CD4-positive, alpha-beta T cell (primary cell): Measurements from ENCODE around the gene TMEM131. TPM values are rescaled to one million over a fixed set of nuclear protein-coding genes. Genes with fewer than 3 reads are reported as not detected.

Experiments used
- ATAC-seq: fragments of 200-7000 bp; cut with Tn5 transposase; one replicate; pipeline ENCODE4 v1.10.0; 2022; ENCODE audit warnings: mild to moderate bottlenecking; ENCODE audit not compliant: poor library complexity
- CTCF ChIA-PET: fragments of 350-600 bp; sonication (Branson Sonifier 250); formaldehyde crosslinking; loops from one replicate; lab custom pipeline; 2021; ENCODE audit warnings: antibody characterized with exemption, inconsistent platforms; lab: Charles Lee
- POLR2A ChIA-PET: fragments of 350-600 bp; sonication (Branson Sonifier 250); formaldehyde crosslinking; loops from one replicate; lab custom pipeline; 2021; ENCODE audit warnings: antibody characterized with exemption, inconsistent platforms; lab: Charles Lee
- DNase-seq, 14 experiments: peaks; one replicate each; pipeline ENCODE4 v3.0.0-alpha.2; 2013 to 2020; ENCODE audit warnings: mixed read lengths in 2 of 14
- H3K27ac ChIP-seq, 2 donors: one replicate each; pipeline versions ENCODE4 v1.5.1 to v1.7.0; 2013; ENCODE audit warnings: low read length in 2 of 2, low read depth in 1 of 2, mild to moderate bottlenecking in 1 of 2
- H3K27me3 ChIP-seq, 2 experiments: 1 replicate in 1 of 2; 2 replicates in 1 of 2; pipeline versions ENCODE4 v1.6.1 to v1.7.0; 2013; ENCODE audit warnings: low read length in 2 of 2, control low read depth in 1 of 2, mild to moderate bottlenecking in 1 of 2, moderate library complexity in 1 of 2; ENCODE audit not compliant: insufficient read depth in 2 of 2, control insufficient read depth in 1 of 2
- H3K36me3 ChIP-seq: one replicate; pipeline ENCODE4 v1.6.1; 2013; ENCODE audit warnings: low read length, control low read depth; ENCODE audit not compliant: insufficient read depth
- H3K4me1 ChIP-seq: one replicate; pipeline ENCODE4 v1.6.1; 2013; ENCODE audit warnings: low read length, control low read depth; ENCODE audit not compliant: insufficient read depth
- H3K4me3 ChIP-seq: one replicate; pipeline ENCODE4 v1.5.1; 2013; ENCODE audit warnings: mild to moderate bottlenecking, low read length, moderate library complexity
- H3K9me3 ChIP-seq, 2 experiments: 1 replicate in 1 of 2; 2 replicates in 1 of 2; pipeline versions ENCODE4 v1.6.1 to v1.7.0; 2013; ENCODE audit warnings: low read length in 2 of 2, mild to moderate bottlenecking in 2 of 2, control low read depth in 1 of 2, moderate library complexity in 1 of 2; ENCODE audit not compliant: control insufficient read depth in 1 of 2, insufficient read depth in 1 of 2
- H3K27ac Mint-ChIP-seq: one replicate; pipeline ENCODE4 v1.8.0; 2020; ENCODE audit warnings: mixed read lengths
- H3K27me3 Mint-ChIP-seq: one replicate; pipeline ENCODE4 v1.8.0; 2021; ENCODE audit warnings: mixed read lengths
- H3K36me3 Mint-ChIP-seq: one replicate; pipeline ENCODE4 v1.8.0; 2021; ENCODE audit warnings: low read depth, mixed read lengths
- H3K4me1 Mint-ChIP-seq: one replicate; pipeline ENCODE4 v1.8.0; 2021; ENCODE audit warnings: low read depth, mixed read lengths
- H3K4me3 Mint-ChIP-seq: one replicate; pipeline ENCODE4 v1.8.0; 2020; ENCODE audit warnings: mild to moderate bottlenecking, mixed read lengths
- H3K9me3 Mint-ChIP-seq: one replicate; pipeline ENCODE4 v1.8.0; 2020; ENCODE audit warnings: mixed read lengths
- CTCF ChIP-seq: fragments of 200-600 bp; IDR thresholded peaks from one replicate; pipeline ENCODE4 v1.8.0; 2022; ENCODE audit warnings: antibody characterized with exemption, mild to moderate bottlenecking
- intact Hi-C, 2 experiments: fragments of 100-400 bp; cut with DNase I in 1 of 2; cut with micrococcal nuclease in 1 of 2; formaldehyde crosslinking; loops; one replicate each; pipeline versions ENCODE4 v1.15.1 to v1.9.0; 2023 to 2025; cut with DNase I, micrococcal nuclease
- total RNA-seq, 174 experiments: library from RNA in 2 of 174; stranded (reverse) in 2 of 174; gene quantifications; one replicate each; pipeline ENCODE4 v1.2.3 and lab custom pipeline; 2021 to 2026

Gene TMEM131
- total RNA-seq, 2 experiments from 2014 or later: 29.2 to 33.6 TPM

- H3K36me3 ChIP-seq: peaks cover 57% of the 10 kb centered on the region
- Mint-ChIP-seq H3K27me3 (no peaks in the 10 kb centered on the region), H3K4me1 (no peaks in the 10 kb centered on the region), H3K36me3 (peaks cover 90% of the 10 kb centered on the region), H3K27ac (no peak overlapping the region), H3K4me3 (no peak overlapping the region), H3K9me3 (no peaks in the 10 kb centered on the region)
- no peak overlapping the region for H3K27ac ChIP-seq
- no peaks in the 10 kb centered on the region for H3K4me1 ChIP-seq
- no peak overlapping the region for H3K4me3 ChIP-seq
- no peak for TF ChIP-seq CTCF
- intact Hi-C loops: loop anchor here in 1 of 2 experiments (10.0 kb wide), 1 partner anchor 1264 kb away; no protein-coding TSS in a partner anchor
- no peaks in the 10 kb centered on the region for H3K27me3 ChIP-seq
- H3K9me3 ChIP-seq: no peaks in the 10 kb centered on the region
- ChIA-PET CTCF (interaction anchor here (0.8 kb wide), 1 partner anchor 584 kb away, joined by 3 read pairs; no protein-coding TSS in a partner anchor), POLR2A (no interaction called here)
- DNase-seq (no peak), ATAC-seq (no peak)
Measured at GRCh38 chr2:97801028-97801427, 194.7 kb downstream of the TMEM131 start.

GRCh38 chr2:97798416-97798815, 197.3 kb downstream of the TMEM131 start:
- Histone ChIP-seq H3K27me3 (no peaks in the 10 kb centered on the region), H3K27ac (no peak overlapping the region), H3K4me3 (no peak overlapping the region), H3K36me3 (peaks cover 52% of the 10 kb centered on the region), H3K4me1 (no peaks in the 10 kb centered on the region), H3K9me3 (no peaks in the 10 kb centered on the region)
- H3K4me1 Mint-ChIP-seq: no peaks in the 10 kb centered on the region
- CTCF ChIA-PET: interaction anchor here (1.1 kb wide), 1 partner anchor 9 kb away, joined by 3 read pairs; no protein-coding TSS in a partner anchor
- peaks cover 86% of the 10 kb centered on the region for H3K36me3 Mint-ChIP-seq
- intact Hi-C loops: no loop called here
- ATAC-seq: no peak
- no peaks in the 10 kb centered on the region for H3K9me3 Mint-ChIP-seq
- no peak overlapping the region for H3K4me3 Mint-ChIP-seq
- no peaks in the 10 kb centered on the region for H3K27me3 Mint-ChIP-seq
- POLR2A ChIA-PET: no interaction called here
- DNase-seq: no peak
- no peak for TF ChIP-seq CTCF
- no peak overlapping the region for H3K27ac Mint-ChIP-seq

GRCh38 chr2:97797355-97797754, 198.4 kb downstream of the TMEM131 start:
- no peak for DNase-seq
- Histone ChIP-seq H3K27me3 (no peaks in the 10 kb centered on the region), H3K27ac (no peak overlapping the region), H3K4me3 (no peak overlapping the region), H3K4me1 (no peaks in the 10 kb centered on the region), H3K36me3 (peaks cover 50% of the 10 kb centered on the region), H3K9me3 (no peaks in the 10 kb centered on the region)
- TF ChIP-seq CTCF: no peak
- no peaks in the 10 kb centered on the region for H3K9me3 Mint-ChIP-seq
- no peak overlapping the region for H3K27ac Mint-ChIP-seq
- ATAC-seq: no peak
- H3K4me1 Mint-ChIP-seq: no peaks in the 10 kb centered on the region
- no peaks in the 10 kb centered on the region for H3K27me3 Mint-ChIP-seq
- intact Hi-C loops: no loop called here
- CTCF ChIA-PET: interaction anchor here (1.1 kb wide), 1 partner anchor 10 kb away, joined by 3 read pairs; no protein-coding TSS in a partner anchor
- POLR2A ChIA-PET: interaction anchor here (0.7 kb wide), 1 partner anchor 472 kb away, joined by 3 read pairs; no protein-coding TSS in a partner anchor
- no peak overlapping the region for H3K4me3 Mint-ChIP-seq
- peaks cover 86% of the 10 kb centered on the region for H3K36me3 Mint-ChIP-seq
